Mesothelial cell of epicardium (in vitro differentiated cells): Measurements from ENCODE around the gene AGTR1. TPM values are rescaled to one million over a fixed set of nuclear protein-coding genes. Genes with fewer than 3 reads are reported as not detected.

Experiments
- DNase-seq, 2 experiments: peaks; one replicate each; pipeline ENCODE4 v3.0.0; 2021; ENCODE audit warnings: low spot score in 2 of 2; ENCODE audit not compliant: unreplicated experiment in 2 of 2
- H3K27ac Mint-ChIP-seq: 2 replicates; pipeline ENCODE4 v1.8.0; 2021; ENCODE audit warnings: mixed read lengths
- H3K27me3 Mint-ChIP-seq: 2 replicates; pipeline ENCODE4 v1.8.0; 2021; ENCODE audit warnings: low read depth, mixed read lengths
- H3K36me3 Mint-ChIP-seq: 2 replicates; pipeline ENCODE4 v1.8.0; 2021; ENCODE audit warnings: mixed read lengths
- H3K4me1 Mint-ChIP-seq: 2 replicates; pipeline ENCODE4 v1.8.0; 2021; ENCODE audit warnings: mixed read lengths
- H3K4me3 Mint-ChIP-seq: 2 replicates; pipeline ENCODE4 v1.8.0; 2021; ENCODE audit warnings: mild to moderate bottlenecking, moderate library complexity, mixed read lengths
- H3K9me3 Mint-ChIP-seq: 2 replicates; pipeline ENCODE4 v1.8.0; 2021; ENCODE audit warnings: mixed read lengths
- CTCF ChIP-seq: fragments of 200-600 bp; sonication (generic); IDR thresholded peaks from one replicate; pipeline ENCODE4 v1.5.0; 2021; ENCODE audit warnings: antibody characterized with exemption; ENCODE audit not compliant: unreplicated experiment
- total RNA-seq: library from RNA; stranded (reverse); gene quantifications from 3 replicates; pipeline ENCODE4 v1.2.1, GENCODE V29; 2021

The AGTR1 gene
- total RNA-seq, 1 donor from 2014 or later, result 0.13 TPM

- no peaks in the 10 kb centered on the region for H3K4me1 Mint-ChIP-seq
- no peak for DNase-seq
- no peak overlapping the region for H3K4me3 Mint-ChIP-seq
- no peaks in the 10 kb centered on the region for H3K9me3 Mint-ChIP-seq
- no peaks in the 10 kb centered on the region for H3K36me3 Mint-ChIP-seq
- no peak overlapping the region for H3K27ac Mint-ChIP-seq
- H3K27me3 Mint-ChIP-seq, result peaks cover 29% of the 10 kb centered on the region
- TF ChIP-seq CTCF, result no peak
These were observed 7.6 kb downstream of the AGTR1 start for GRCh38 chr3:148705314-148705713.

GRCh38 chr3:148707601-148708380, 10.1 kb downstream of the AGTR1 start:
- Mint-ChIP-seq H3K4me3 (no peak overlapping the region), H3K4me1 (no peaks in the 10 kb centered on the region), H3K36me3 (no peaks in the 10 kb centered on the region), H3K9me3 (no peaks in the 10 kb centered on the region), H3K27me3 (peaks cover 13% of the 10 kb centered on the region), H3K27ac (no peak overlapping the region)
- TF ChIP-seq CTCF, result no peak
- no peak for DNase-seq

GRCh38 chr3:148708409-148708808, 10.7 kb downstream of the AGTR1 start:
- H3K4me3 Mint-ChIP-seq, result no peak overlapping the region
- no peak for TF ChIP-seq CTCF
- H3K36me3 Mint-ChIP-seq, result no peaks in the 10 kb centered on the region
- no peak for DNase-seq
- H3K27me3 Mint-ChIP-seq, result peaks cover 9% of the 10 kb centered on the region
- H3K4me1 Mint-ChIP-seq, result no peaks in the 10 kb centered on the region
- no peak overlapping the region for H3K27ac Mint-ChIP-seq
- H3K9me3 Mint-ChIP-seq, result no peaks in the 10 kb centered on the region

- H3K27ac Mint-ChIP-seq, result no peak overlapping the region
These were observed 12.0 kb downstream of the AGTR1 start for GRCh38 chr3:148709560-148710253.

GRCh38 chr3:148710665-148711064, 13.0 kb downstream of the AGTR1 start:
- no peaks in the 10 kb centered on the region for H3K36me3 Mint-ChIP-seq

More at GRCh38 chr3:148709560-148710253, 12.0 kb downstream of the AGTR1 start:
- Mint-ChIP-seq H3K4me3 (no peak overlapping the region), H3K27me3 (peaks cover 5% of the 10 kb centered on the region), H3K9me3 (no peaks in the 10 kb centered on the region), H3K4me1 (no peaks in the 10 kb centered on the region), H3K36me3 (no peaks in the 10 kb centered on the region)
- no peak for TF ChIP-seq CTCF
- no peak for DNase-seq

More at GRCh38 chr3:148710665-148711064, 13.0 kb downstream of the AGTR1 start:
- Mint-ChIP-seq H3K4me1 (no peaks in the 10 kb centered on the region), H3K9me3 (no peaks in the 10 kb centered on the region), H3K4me3 (no peak overlapping the region), H3K27ac (no peak overlapping the region), H3K27me3 (no peaks in the 10 kb centered on the region)
- no peak for DNase-seq
- no peak for TF ChIP-seq CTCF
